OCI-LY1 (cell line): ENCODE data around the gene AGPS.

Experiments
- CTCF ChIP-seq: fragments of 200-600 bp; sonication (generic), shearing (Covaris generic); IDR thresholded peaks from 2 replicates; pipeline ENCODE4 v1.5.1; 2017; ENCODE audit warnings: mild to moderate bottlenecking, antibody characterized with exemption, low read length, moderate library complexity, mixed read lengths
- EZH2 ChIP-seq: fragments of 200-600 bp; sonication (generic), shearing (Covaris generic); IDR thresholded peaks from 2 replicates; pipeline ENCODE4 v1.8.0; 2017; ENCODE audit warnings: borderline replicate concordance, mixed run types, mild to moderate bottlenecking, antibody characterized with exemption, low read length, moderate library complexity, mixed read lengths

GRCh38 chr2:177529166-177529565, 136.6 kb downstream of the AGPS start:
- no peak for TF ChIP-seq CTCF
- TF ChIP-seq EZH2, result no peak
